Hepatocyte (in vitro differentiated cells): Measurements from ENCODE around the gene P2RX1. TPM values are rescaled to one million over a fixed set of nuclear protein-coding genes. Genes with fewer than 3 reads are reported as not detected.

Experiments
- DNase-seq: peaks from one replicate; pipeline ENCODE4 v3.0.0-alpha.2; 2016; ENCODE audit warnings: low spot score
- H2AFZ ChIP-seq: fragments of 200-600 bp; sonication (generic); 2 replicates; pipeline ENCODE4 v1.6.0; 2016; ENCODE audit warnings: antibody characterized with exemption, mild to moderate bottlenecking
- H3K27ac ChIP-seq: fragments of 200-600 bp; sonication (generic); 2 replicates; pipeline ENCODE4 v1.5.1; 2016; ENCODE audit warnings: mild to moderate bottlenecking
- H3K27me3 ChIP-seq: fragments of 200-600 bp; sonication (generic); 2 replicates; pipeline ENCODE4 v1.6.1; 2016
- H3K36me3 ChIP-seq: fragments of 200-600 bp; sonication (generic); replicated peaks from 2 replicates; pipeline ENCODE4 v1.5.1; 2016; ENCODE audit warnings: low read depth; ENCODE audit not compliant: insufficient read depth
- H3K4me1 ChIP-seq: fragments of 200-600 bp; sonication (generic); 2 replicates; pipeline ENCODE4 v1.5.1; 2016; ENCODE audit warnings: mild to moderate bottlenecking, moderate library complexity; ENCODE audit not compliant: insufficient read depth
- H3K4me2 ChIP-seq: fragments of 200-600 bp; sonication (generic); 2 replicates; pipeline ENCODE4 v1.6.0; 2016
- H3K4me3 ChIP-seq: fragments of 200-600 bp; sonication (generic); 2 replicates; pipeline ENCODE4 v1.5.1; 2016; ENCODE audit warnings: mild to moderate bottlenecking
- H3K79me2 ChIP-seq: fragments of 200-600 bp; sonication (generic); 2 replicates; pipeline ENCODE4 v1.6.0; 2017; ENCODE audit warnings: mild to moderate bottlenecking
- H3K9me2 ChIP-seq: fragments of 200-600 bp; sonication (generic); replicated peaks from 2 replicates; pipeline ENCODE4 v1.6.0; 2017; ENCODE audit warnings: mild to moderate bottlenecking; ENCODE audit not compliant: insufficient read depth
- H3K9me3 ChIP-seq: fragments of 200-600 bp; sonication (generic); 2 replicates; pipeline ENCODE4 v1.5.1; 2016; ENCODE audit warnings: low read depth, mild to moderate bottlenecking
- H4K20me1 ChIP-seq: fragments of 200-600 bp; sonication (generic); 2 replicates; pipeline ENCODE4 v1.6.0; 2016; ENCODE audit warnings: mild to moderate bottlenecking; ENCODE audit not compliant: insufficient read depth, poor library complexity, severe bottlenecking
- EZH2 ChIP-seq: fragments of 200-600 bp; sonication (generic); IDR thresholded peaks from 2 replicates; pipeline ENCODE4 v1.6.1; 2016; ENCODE audit warnings: antibody characterized with exemption, mild to moderate bottlenecking, borderline replicate concordance
- EZH2phosphoT487 ChIP-seq: fragments of 200-600 bp; sonication (generic); IDR thresholded peaks from one replicate; pipeline ENCODE4 v1.6.1; 2018; ENCODE audit warnings: antibody characterized with exemption, mild to moderate bottlenecking, low read depth, moderate library complexity; ENCODE audit not compliant: unreplicated experiment, severe bottlenecking
- WGBS: methylation state at CpG from one replicate; pipeline ENCODE4 v1.1.6; 2016; ENCODE audit warnings: low lambda C conversion rate; ENCODE audit errors: missing lambda C conversion rate; 5-methylcytosine and 5-hydroxymethylcytosine counted together
- polyA plus RNA-seq: library from polyadenylated mRNA; unstranded; fragments of >200 nt; fragmentation: Nextera tagmentation; extraction: Ambion mirVana; gene quantifications from 2 replicates; pipeline ENCODE4 v1.2.1, GENCODE V29; 2016
- total RNA-seq: library from RNA; depleted of rRNA; stranded (reverse); fragments of >200 nt; gene quantifications from 2 replicates; pipeline ENCODE4 v1.2.3, GENCODE V29; 2014
- TF ChIP-seq, protein P1 (sequence below): fragments of 200-600 bp; sonication (generic); IDR thresholded peaks from 2 replicates; pipeline ENCODE4 v1.5.1; 2016; ENCODE audit warnings: antibody characterized with exemption, mild to moderate bottlenecking; ENCODE audit not compliant: poor library complexity

Gene P2RX1
- total and polyA plus RNA-seq, 2 experiments from 2014 or later, result 0.50 to 1.8 TPM

DNA sequence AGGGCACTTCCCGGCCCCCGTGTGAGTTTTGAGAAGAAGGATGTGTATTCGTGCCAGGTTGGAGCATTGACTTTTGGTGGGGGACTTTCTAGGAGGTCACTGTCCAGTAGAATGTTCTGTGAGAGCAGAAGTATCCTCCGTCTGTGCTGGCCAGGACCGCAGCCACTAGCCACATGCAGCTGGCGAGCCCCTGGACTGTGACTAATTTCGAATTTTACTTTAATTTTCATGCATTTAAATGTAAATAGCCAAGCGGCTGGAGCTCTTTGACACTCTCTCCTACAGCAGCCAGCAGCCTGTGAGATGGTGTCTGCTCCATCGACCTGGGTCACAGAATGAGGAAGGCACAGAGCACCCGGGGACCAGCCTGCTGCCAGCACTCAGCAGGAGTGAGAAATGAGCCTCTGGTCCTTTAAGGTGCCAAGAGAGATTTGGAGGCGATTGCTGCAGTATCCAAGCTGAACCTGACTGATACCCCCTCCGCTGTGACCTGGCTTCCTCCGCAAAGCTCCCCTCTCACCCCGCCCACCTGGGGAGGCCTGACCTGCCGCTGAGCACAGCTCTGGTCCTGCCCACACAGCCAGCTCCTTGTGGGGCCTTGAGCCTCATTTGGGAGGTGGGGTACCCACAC, 40.2 kb upstream of the P2RX1 start:
- Histone ChIP-seq H3K4me1 (peaks cover 8% of the 10 kb centered on the region), H2AFZ (no peak overlapping the region), H3K9me2 (no peaks in the 10 kb centered on the region), H3K9me3 (no peaks in the 10 kb centered on the region), H3K4me2 (no peak overlapping the region), H3K36me3 (no peaks in the 10 kb centered on the region), H3K27me3 (no peaks in the 10 kb centered on the region), H3K27ac (no peak overlapping the region), H3K4me3 (no peak overlapping the region), H3K79me2 (no peaks in the 10 kb centered on the region), H4K20me1 (no peaks in the 10 kb centered on the region)
- TF ChIP-seq EZH2 (no peak), EZH2phosphoT487 (no peak)
- TF ChIP-seq, protein P1, sequence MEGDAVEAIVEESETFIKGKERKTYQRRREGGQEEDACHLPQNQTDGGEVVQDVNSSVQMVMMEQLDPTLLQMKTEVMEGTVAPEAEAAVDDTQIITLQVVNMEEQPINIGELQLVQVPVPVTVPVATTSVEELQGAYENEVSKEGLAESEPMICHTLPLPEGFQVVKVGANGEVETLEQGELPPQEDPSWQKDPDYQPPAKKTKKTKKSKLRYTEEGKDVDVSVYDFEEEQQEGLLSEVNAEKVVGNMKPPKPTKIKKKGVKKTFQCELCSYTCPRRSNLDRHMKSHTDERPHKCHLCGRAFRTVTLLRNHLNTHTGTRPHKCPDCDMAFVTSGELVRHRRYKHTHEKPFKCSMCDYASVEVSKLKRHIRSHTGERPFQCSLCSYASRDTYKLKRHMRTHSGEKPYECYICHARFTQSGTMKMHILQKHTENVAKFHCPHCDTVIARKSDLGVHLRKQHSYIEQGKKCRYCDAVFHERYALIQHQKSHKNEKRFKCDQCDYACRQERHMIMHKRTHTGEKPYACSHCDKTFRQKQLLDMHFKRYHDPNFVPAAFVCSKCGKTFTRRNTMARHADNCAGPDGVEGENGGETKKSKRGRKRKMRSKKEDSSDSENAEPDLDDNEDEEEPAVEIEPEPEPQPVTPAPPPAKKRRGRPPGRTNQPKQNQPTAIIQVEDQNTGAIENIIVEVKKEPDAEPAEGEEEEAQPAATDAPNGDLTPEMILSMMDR, result no peak
- WGBS, result 61% methylated on average over 15 of the region's 15 CpGs
- no peak for DNase-seq

DNA sequence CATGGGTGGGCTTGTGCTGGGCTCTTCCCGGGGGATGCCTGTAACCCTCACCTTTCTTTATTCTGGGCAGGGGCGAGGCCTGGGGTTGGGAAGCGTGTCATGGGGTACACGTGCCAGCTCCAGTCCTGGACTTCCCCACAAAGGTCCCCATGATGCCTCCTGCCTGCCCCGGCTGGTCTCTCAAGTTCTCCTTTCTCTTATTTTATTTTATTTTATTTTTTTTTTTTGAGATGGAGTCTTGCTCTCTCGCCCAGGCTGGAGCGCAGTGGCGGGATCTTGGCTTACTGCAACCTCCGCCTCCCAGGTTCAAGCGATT, 39.4 kb upstream of the P2RX1 start:
- no peaks in the 10 kb centered on the region for H3K9me2 ChIP-seq
- H3K79me2 ChIP-seq, result no peaks in the 10 kb centered on the region
- H3K4me3 ChIP-seq, result no peak overlapping the region
- no peak overlapping the region for H3K27ac ChIP-seq
- H3K9me3 ChIP-seq, result no peaks in the 10 kb centered on the region
- 93% methylated on average over 10 of the region's 10 CpGs for WGBS
- H2AFZ ChIP-seq, result no peak overlapping the region
- H3K36me3 ChIP-seq, result no peaks in the 10 kb centered on the region
- H3K27me3 ChIP-seq, result no peaks in the 10 kb centered on the region
- no peaks in the 10 kb centered on the region for H4K20me1 ChIP-seq
- no peak overlapping the region for H3K4me2 ChIP-seq
- peaks cover 8% of the 10 kb centered on the region for H3K4me1 ChIP-seq
- TF ChIP-seq EZH2 (no peak), EZH2phosphoT487 (no peak)
- TF ChIP-seq, protein P1, result no peak
- no peak for DNase-seq

DNA sequence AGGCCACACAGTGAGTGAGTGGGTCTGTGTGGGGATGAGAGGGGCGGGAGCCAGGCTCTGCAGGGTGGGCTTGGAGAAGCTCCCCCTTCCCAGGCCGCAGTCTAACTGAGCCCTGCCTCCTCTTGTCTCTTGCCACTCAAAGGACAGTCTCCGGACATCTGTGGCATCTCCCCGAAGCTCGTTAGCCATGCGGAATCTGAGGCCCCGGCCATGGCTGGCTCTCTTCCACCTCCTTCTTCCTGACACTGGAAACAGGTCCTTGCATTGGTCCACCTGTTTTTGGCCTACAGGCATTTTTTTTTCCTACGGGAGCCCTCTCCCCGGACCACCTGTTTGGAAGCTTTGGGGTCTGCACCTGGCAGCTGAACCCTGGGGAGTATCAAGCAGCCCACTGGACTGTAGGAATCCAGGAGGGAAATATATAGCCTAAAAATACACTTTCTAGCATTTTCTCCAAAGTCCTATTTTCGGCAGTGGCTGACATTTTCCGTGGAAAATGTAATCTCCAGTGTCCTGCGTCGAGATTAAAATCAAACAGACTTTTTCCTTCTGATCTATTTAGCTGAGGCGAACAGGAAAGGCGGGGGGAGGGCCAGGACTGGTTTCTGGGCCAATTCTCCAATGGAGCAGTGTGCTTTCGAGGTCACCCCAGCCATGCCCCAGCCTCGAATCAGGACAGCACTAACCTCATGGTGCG, 38.9 kb upstream of the P2RX1 start:
- H2AFZ ChIP-seq, result no peak overlapping the region
- H3K4me2 ChIP-seq, result no peak overlapping the region
- no peak for DNase-seq
- H3K27me3 ChIP-seq, result no peaks in the 10 kb centered on the region
- H3K9me2 ChIP-seq, result no peaks in the 10 kb centered on the region
- H3K36me3 ChIP-seq, result no peaks in the 10 kb centered on the region
- H3K9me3 ChIP-seq, result no peaks in the 10 kb centered on the region
- no peak overlapping the region for H3K27ac ChIP-seq
- 82% methylated on average over 17 of the region's 18 CpGs for WGBS
- H3K79me2 ChIP-seq, result no peaks in the 10 kb centered on the region
- no peak overlapping the region for H3K4me3 ChIP-seq
- TF ChIP-seq EZH2phosphoT487, result no peak
- no peak for TF ChIP-seq EZH2
- TF ChIP-seq, protein P1, result no peak
- peaks cover 8% of the 10 kb centered on the region for H3K4me1 ChIP-seq
- H4K20me1 ChIP-seq, result no peaks in the 10 kb centered on the region
